T-helper 22 cell (primary cell): Measurements from ENCODE around the gene C4A.
"Not testable (repeated sequence)": the region's sequence is repeated elsewhere in the genome, so short reads cannot be mapped to it uniquely, and the experiment has no call there.

Experiments
- DNase-seq: peaks from one replicate; pipeline ENCODE4 v3.0.0-alpha.2; 2020; ENCODE audit warnings: low read depth

Gene C4A

GRCh38 chr6:31981744-31982143, at the start of gene C4A:
Gene C4A (plus strand): TSS chr6:31982057. CDS start chr6:31982108, 51 bp downstream.
- DNase-seq = not testable (repeated sequence)

- DNase-seq = not testable (repeated sequence)
Observed at GRCh38 chr6:31932137-31932536, 49.7 kb upstream of the C4A start.

GRCh38 chr6:31933537-31933936, 48.3 kb upstream of the C4A start:
- DNase-seq = no peak

- no peak for DNase-seq
Observed at GRCh38 chr6:31935021-31935420, 46.8 kb upstream of the C4A start.

- DNase-seq = no peak
Observed at GRCh38 chr6:31935823-31936222, 46.0 kb upstream of the C4A start.

- no peak for DNase-seq
Observed at GRCh38 chr6:31940256-31940664, 41.6 kb upstream of the C4A start.

GRCh38 chr6:31943742-31944141, 38.1 kb upstream of the C4A start:
- no peak for DNase-seq

GRCh38 chr6:31945154-31945506, 36.7 kb upstream of the C4A start:
- DNase-seq = no peak

GRCh38 chr6:31945507-31946369, 36.1 kb upstream of the C4A start, which contains the start of gene CFB:
Gene CFB (plus strand): TSS chr6:31946095. CDS start chr6:31946222, 127 bp downstream.
- DNase-seq = no peak

- no peak for DNase-seq
Observed at GRCh38 chr6:31946370-31946885, 35.4 kb upstream of the C4A start.

- no peak for DNase-seq
Observed at GRCh38 chr6:31947070-31947675, 34.7 kb upstream of the C4A start.

GRCh38 chr6:31947864-31948263, 34.0 kb upstream of the C4A start:
- DNase-seq = no peak

GRCh38 chr6:31948306-31948705, 33.6 kb upstream of the C4A start:
- no peak for DNase-seq

GRCh38 chr6:31948753-31949413, 33.0 kb upstream of the C4A start:
- no peak for DNase-seq

GRCh38 chr6:31949926-31950548, 31.8 kb upstream of the C4A start:
- no peak for DNase-seq

- no peak for DNase-seq
Observed at GRCh38 chr6:31952140-31952805, 29.6 kb upstream of the C4A start.

GRCh38 chr6:31952890-31953289, 29.0 kb upstream of the C4A start:
- no peak for DNase-seq

- DNase-seq = no peak
Observed at GRCh38 chr6:31954511-31954910, 27.3 kb upstream of the C4A start.

- no peak for DNase-seq
Observed at GRCh38 chr6:31956796-31957195, 25.1 kb upstream of the C4A start.

GRCh38 chr6:31958412-31958740, 23.5 kb upstream of the C4A start:
- no peak for DNase-seq

- peak; percentile 96 for DNase-seq
Observed at GRCh38 chr6:31958741-31959739, 22.8 kb upstream of the C4A start, which contains the start of the genes NELFE and SKIC2. Gene NELFE (minus strand): TSS chr6:31958971. CDS start chr6:31958446, 525 bp downstream. Gene SKIC2 (plus strand): TSS chr6:31959175. CDS start chr6:31959193, 18 bp downstream.
